ENCODE results near the gene RBPJL. TPM values are rescaled to one million over a fixed set of nuclear protein-coding genes. Genes with fewer than 3 reads are reported as not detected.

RBPJL gene
- total and polyA plus RNA-seq, 2 donors, result 0.07 TPM; not detected in 1

GRCh38 chr20:45300961-45301360 lies 5.7 kb upstream of the RBPJL start:
- no peak overlapping the region for H3K27ac ChIP-seq (ENCODE audit: low read depth in 1 of 2, low read length in 1 of 2)
- H3K9me3 ChIP-seq (ENCODE audit: control insufficient read depth in 2 of 2, insufficient read depth in 1 of 2, low read length in 1 of 2), result no peaks in the 10 kb centered on the region
- 53% methylated on average over 4 of the region's 4 CpGs for WGBS
- no peak overlapping the region for H3K4me3 ChIP-seq (ENCODE audit: low read length in 2 of 2)
- no peaks in the 10 kb centered on the region for H3K36me3 ChIP-seq (ENCODE audit: control insufficient read depth in 2 of 2, insufficient read depth in 2 of 2, low read length in 1 of 2)
- H3K4me1 ChIP-seq (ENCODE audit: control insufficient read depth in 2 of 2, insufficient read depth in 2 of 2, low read length in 2 of 2), result no peaks in the 10 kb centered on the region
- peaks cover 9 to 29% of the 10 kb centered on the region in 2 donors for H3K27me3 ChIP-seq (ENCODE audit: control insufficient read depth in 2 of 2, insufficient read depth in 1 of 2, low read length in 1 of 2)
- no peak for DNase-seq (ENCODE audit: low read depth in 6 of 9, low spot score in 9 of 9)

- H3K27me3 ChIP-seq (ENCODE audit: control insufficient read depth in 2 of 2, insufficient read depth in 1 of 2, low read length in 1 of 2), result peaks cover 12 to 38% of the 10 kb centered on the region in 2 donors
- H3K36me3 ChIP-seq (ENCODE audit: control insufficient read depth in 2 of 2, insufficient read depth in 2 of 2, low read length in 1 of 2), result no peaks in the 10 kb centered on the region
- 92% methylated on average over 5 of the region's 5 CpGs for WGBS
- H3K4me1 ChIP-seq (ENCODE audit: control insufficient read depth in 2 of 2, insufficient read depth in 2 of 2, low read length in 2 of 2), result no peaks in the 10 kb centered on the region
- H3K27ac ChIP-seq (ENCODE audit: low read depth in 1 of 2, low read length in 1 of 2), result no peak overlapping the region
- no peak overlapping the region for H3K4me3 ChIP-seq (ENCODE audit: low read length in 2 of 2)
- H3K9me3 ChIP-seq (ENCODE audit: control insufficient read depth in 2 of 2, insufficient read depth in 1 of 2, low read length in 1 of 2), result peaks cover 0 to 4% of the 10 kb centered on the region in 2 donors
- no peak for DNase-seq (ENCODE audit: low read depth in 6 of 9, low spot score in 9 of 9)
These were observed 4.8 kb upstream of the RBPJL start for GRCh38 chr20:45301824-45302271.

- H3K27me3 ChIP-seq (ENCODE audit: control insufficient read depth in 2 of 2, insufficient read depth in 1 of 2, low read length in 1 of 2), result peaks cover 13 to 55% of the 10 kb centered on the region in 2 donors
- H3K9me3 ChIP-seq (ENCODE audit: control insufficient read depth in 2 of 2, insufficient read depth in 1 of 2, low read length in 1 of 2), result peaks cover 0 to 4% of the 10 kb centered on the region in 2 donors
- 53% methylated on average over 47 of the region's 47 CpGs for WGBS
These were observed 2.8 kb upstream of the RBPJL start for GRCh38 chr20:45303586-45304463.

GRCh38 chr20:45304464-45304999 lies 2.1 kb upstream of the RBPJL start:
- no peak for DNase-seq (ENCODE audit: low read depth in 6 of 9, low spot score in 9 of 9)
- WGBS, result 73% methylated on average over 43 of the region's 43 CpGs
- no peak overlapping the region for H3K27ac ChIP-seq (ENCODE audit: low read depth in 1 of 2, low read length in 1 of 2)
- peaks cover 0 to 4% of the 10 kb centered on the region in 2 donors for H3K9me3 ChIP-seq (ENCODE audit: control insufficient read depth in 2 of 2, insufficient read depth in 1 of 2, low read length in 1 of 2)
- H3K36me3 ChIP-seq (ENCODE audit: control insufficient read depth in 2 of 2, insufficient read depth in 2 of 2, low read length in 1 of 2), result no peaks in the 10 kb centered on the region
- H3K4me3 ChIP-seq (ENCODE audit: low read length in 2 of 2), result no peak overlapping the region
- H3K27me3 ChIP-seq (ENCODE audit: control insufficient read depth in 2 of 2, insufficient read depth in 1 of 2, low read length in 1 of 2), result peaks cover 13 to 60% of the 10 kb centered on the region in 2 donors
- H3K4me1 ChIP-seq (ENCODE audit: control insufficient read depth in 2 of 2, insufficient read depth in 2 of 2, low read length in 2 of 2), result no peaks in the 10 kb centered on the region

More at GRCh38 chr20:45303586-45304463, 2.8 kb upstream of the RBPJL start:
- H3K4me1 ChIP-seq (ENCODE audit: control insufficient read depth in 2 of 2, insufficient read depth in 2 of 2, low read length in 2 of 2), result no peaks in the 10 kb centered on the region
- H3K36me3 ChIP-seq (ENCODE audit: control insufficient read depth in 2 of 2, insufficient read depth in 2 of 2, low read length in 1 of 2), result no peaks in the 10 kb centered on the region
- H3K27ac ChIP-seq (ENCODE audit: low read depth in 1 of 2, low read length in 1 of 2), result no peak overlapping the region
- DNase-seq (ENCODE audit: low read depth in 6 of 9, low spot score in 9 of 9), result no peak
- no peak overlapping the region for H3K4me3 ChIP-seq (ENCODE audit: low read length in 2 of 2)

- Histone ChIP-seq H3K4me1 (ENCODE audit: control insufficient read depth in 2 of 2, insufficient read depth in 2 of 2, low read length in 2 of 2) (no peaks in the 10 kb centered on the region), H3K9me3 (ENCODE audit: control insufficient read depth in 2 of 2, insufficient read depth in 1 of 2, low read length in 1 of 2) (peaks cover 0 to 4% of the 10 kb centered on the region in 2 donors), H3K27me3 (ENCODE audit: control insufficient read depth in 2 of 2, insufficient read depth in 1 of 2, low read length in 1 of 2) (peaks cover 13 to 62% of the 10 kb centered on the region in 2 donors), H3K4me3 (ENCODE audit: low read length in 2 of 2) (no peak overlapping the region), H3K36me3 (ENCODE audit: control insufficient read depth in 2 of 2, insufficient read depth in 2 of 2, low read length in 1 of 2) (no peaks in the 10 kb centered on the region), H3K27ac (ENCODE audit: low read depth in 1 of 2, low read length in 1 of 2) (no peak overlapping the region)
- 68% methylated on average over 4 of the region's 4 CpGs for WGBS
- no peak for DNase-seq (ENCODE audit: low read depth in 6 of 9, low spot score in 9 of 9)
These were observed 1.4 kb upstream of the RBPJL start for GRCh38 chr20:45305262-45305661.

GRCh38 chr20:45307076-45307640 lies 518 bp downstream of the RBPJL start:
- no peak for DNase-seq (ENCODE audit: low read depth in 6 of 9, low spot score in 9 of 9)
- no peak overlapping the region for H3K27ac ChIP-seq (ENCODE audit: low read depth in 1 of 2, low read length in 1 of 2)
- H3K36me3 ChIP-seq (ENCODE audit: control insufficient read depth in 2 of 2, insufficient read depth in 2 of 2, low read length in 1 of 2), result no peaks in the 10 kb centered on the region
- 47% methylated on average over 16 of the region's 16 CpGs for WGBS
- H3K27me3 ChIP-seq (ENCODE audit: control insufficient read depth in 2 of 2, insufficient read depth in 1 of 2, low read length in 1 of 2), result peaks cover 13 to 71% of the 10 kb centered on the region in 2 donors
- no peak overlapping the region for H3K4me3 ChIP-seq (ENCODE audit: low read length in 2 of 2)
- H3K9me3 ChIP-seq (ENCODE audit: control insufficient read depth in 2 of 2, insufficient read depth in 1 of 2, low read length in 1 of 2), result peaks cover 0 to 4% of the 10 kb centered on the region in 2 donors
- no peaks in the 10 kb centered on the region for H3K4me1 ChIP-seq (ENCODE audit: control insufficient read depth in 2 of 2, insufficient read depth in 2 of 2, low read length in 2 of 2)

- no peak for DNase-seq (ENCODE audit: low read depth in 6 of 9, low spot score in 9 of 9)
- Histone ChIP-seq H3K27me3 (ENCODE audit: control insufficient read depth in 2 of 2, insufficient read depth in 1 of 2, low read length in 1 of 2) (peaks cover 15 to 79% of the 10 kb centered on the region in 2 donors), H3K27ac (ENCODE audit: low read depth in 1 of 2, low read length in 1 of 2) (no peak within 1 kb of the TSS), H3K9me3 (ENCODE audit: control insufficient read depth in 2 of 2, insufficient read depth in 1 of 2, low read length in 1 of 2) (peaks cover 0 to 4% of the 10 kb centered on the region in 2 donors), H3K36me3 (ENCODE audit: control insufficient read depth in 2 of 2, insufficient read depth in 2 of 2, low read length in 1 of 2) (no peaks in the 10 kb centered on the region), H3K4me1 (ENCODE audit: control insufficient read depth in 2 of 2, insufficient read depth in 2 of 2, low read length in 2 of 2) (no peaks in the 10 kb centered on the region), H3K4me3 (ENCODE audit: low read length in 2 of 2) (no peak within 1 kb of the TSS)
- 84% methylated on average over 20 of the region's 20 CpGs for WGBS
These were observed 1.6 kb downstream of the RBPJL start, which contains the start of gene MATN4 for GRCh38 chr20:45308117-45308778. Gene MATN4 (minus strand): TSS chr20:45308299. CDS start chr20:45305582, 2,717 bp downstream.

- H3K4me1 ChIP-seq (ENCODE audit: control insufficient read depth in 2 of 2, insufficient read depth in 2 of 2, low read length in 2 of 2), result no peaks in the 10 kb centered on the region
- H3K4me3 ChIP-seq (ENCODE audit: low read length in 2 of 2), result no peak overlapping the region
- H3K9me3 ChIP-seq (ENCODE audit: control insufficient read depth in 2 of 2, insufficient read depth in 1 of 2, low read length in 1 of 2), result peaks cover 0 to 4% of the 10 kb centered on the region in 2 donors
- WGBS, result 73% methylated on average over 3 of the region's 3 CpGs
- H3K27ac ChIP-seq (ENCODE audit: low read depth in 1 of 2, low read length in 1 of 2), result no peak overlapping the region
- H3K36me3 ChIP-seq (ENCODE audit: control insufficient read depth in 2 of 2, insufficient read depth in 2 of 2, low read length in 1 of 2), result no peaks in the 10 kb centered on the region
- no peak for DNase-seq (ENCODE audit: low read depth in 6 of 9, low spot score in 9 of 9)
- H3K27me3 ChIP-seq (ENCODE audit: control insufficient read depth in 2 of 2, insufficient read depth in 1 of 2, low read length in 1 of 2), result peaks cover 15 to 80% of the 10 kb centered on the region in 2 donors
These were observed 2.4 kb downstream of the RBPJL start for GRCh38 chr20:45309075-45309474.

Data from thymus (tissue), 11 donors.